HepG2 (cell line): Measurements from ENCODE around the gene MYL4. TPM values are rescaled to one million over a fixed set of nuclear protein-coding genes. Genes with fewer than 3 reads are reported as not detected.

ENCODE experiments used
- AHR ChIP-seq: IDR thresholded peaks from 2 replicates; pipeline ENCODE4 v1.6.1; 2018; ENCODE audit warnings: missing genetic modification reagents, missing compliant biosample characterization
- ELF1 ChIP-seq: sonication (generic); formaldehyde crosslinking; IDR thresholded peaks from 2 replicates; pipeline ENCODE4 v1.4.0; 2020; ENCODE audit warnings: missing genetic modification reagents
- HDAC2 ChIP-seq: sonication (generic); formaldehyde crosslinking; IDR thresholded peaks from 2 replicates; pipeline ENCODE4 v1.4.0; 2020; ENCODE audit warnings: missing genetic modification reagents
- HIVEP1 ChIP-seq: sonication (generic); formaldehyde crosslinking; IDR thresholded peaks from 2 replicates; pipeline ENCODE4 v1.4.0; 2020; ENCODE audit warnings: mild to moderate bottlenecking, missing genetic modification reagents
- MYC ChIP-seq: sonication (generic); formaldehyde crosslinking; IDR thresholded peaks from 2 replicates; pipeline ENCODE4 v1.9.0; 2021; ENCODE audit warnings: missing genetic modification reagents, borderline replicate concordance
- POLR2AphosphoS2 ChIP-seq: IDR thresholded peaks from 2 replicates; pipeline ENCODE4 v1.6.1; 2011; ENCODE audit warnings: low read depth, low read length, improper control_type of control experiment
- RARA ChIP-seq: IDR thresholded peaks from 2 replicates; pipeline ENCODE4 v1.6.1; 2016; ENCODE audit warnings: missing genetic modification reagents, missing compliant biosample characterization
- RXRB ChIP-seq: IDR thresholded peaks from 2 replicates; pipeline ENCODE4 v1.6.1; 2016; ENCODE audit warnings: borderline replicate concordance, missing genetic modification reagents, missing compliant biosample characterization
- YY1 ChIP-seq: IDR thresholded peaks from 2 replicates; pipeline ENCODE4 v1.6.1; 2011; ENCODE audit warnings: low read length, low read depth, moderate library complexity, mild to moderate bottlenecking; ENCODE audit not compliant: insufficient read depth, insufficient replicate concordance
- ZBTB8A ChIP-seq: sonication (generic); formaldehyde crosslinking; IDR thresholded peaks from 2 replicates; pipeline ENCODE4 v1.4.0; 2020; ENCODE audit warnings: mild to moderate bottlenecking, low read depth, missing genetic modification reagents, borderline replicate concordance
- ZNF124 ChIP-seq: sonication (generic); formaldehyde crosslinking; IDR thresholded peaks from 2 replicates; pipeline ENCODE4 v1.4.0; 2020; ENCODE audit warnings: missing genetic modification reagents
- ZNF329 ChIP-seq: sonication (generic); formaldehyde crosslinking; IDR thresholded peaks from 2 replicates; pipeline ENCODE4 v1.9.0; 2021; ENCODE audit warnings: low read depth, mild to moderate bottlenecking, missing genetic modification reagents
- ZNF549 ChIP-seq: sonication (generic); formaldehyde crosslinking; IDR thresholded peaks from 2 replicates; pipeline ENCODE4 v1.5.0; 2020; ENCODE audit warnings: missing genetic modification reagents
- polyA plus RNA-seq, 8 experiments: library from polyadenylated mRNA; depleted of rRNA in 3 of 8; stranded (reverse) in 7 of 8; unstranded in 1 of 8; fragments of >200 nt; fragmentation: Illumina TruSeq in 4 of 8; extraction: Trizol in 4 of 8; gene quantifications; 2 replicates each; pipeline versions ENCODE4 v1.2.1 to v1.2.3, GENCODE V29; 2011 to 2016; ENCODE audit warnings: low read depth in 4 of 8, missing spikeins in 1 of 8, mixed read lengths in 1 of 8; ENCODE audit not compliant: insufficient read depth in 1 of 8
- total RNA-seq, 5 experiments: library from RNA; depleted of rRNA; stranded (reverse); fragments of >200 nt; fragmentation: Illumina TruSeq; extraction: Trizol; gene quantifications; 2 replicates each; pipeline ENCODE4 v1.2.3, GENCODE V29; 2016; ENCODE audit warnings: low read depth in 1 of 5
- TF ChIP-seq, protein P1 (sequence below): sonication (generic); formaldehyde crosslinking; IDR thresholded peaks from 2 replicates; pipeline ENCODE4 v1.5.0; 2020; ENCODE audit warnings: mild to moderate bottlenecking, missing genetic modification reagents
- TF ChIP-seq, protein P2 (sequence below), 2 experiments: sonication (generic) in 1 of 2; formaldehyde crosslinking in 1 of 2; IDR thresholded peaks; 2 replicates each; pipeline versions ENCODE4 v1.4.0 to v1.6.1; 2016 to 2020; ENCODE audit warnings: borderline replicate concordance in 1 of 2, low read depth in 1 of 2, mild to moderate bottlenecking in 1 of 2, missing genetic modification reagents in 1 of 2
- TF ChIP-seq, protein P3 (sequence below): sonication (generic); formaldehyde crosslinking; IDR thresholded peaks from 2 replicates; pipeline ENCODE4 v1.5.1; 2020; ENCODE audit warnings: mild to moderate bottlenecking, missing genetic modification reagents
- TF ChIP-seq, protein P4 (sequence below): sonication (generic); formaldehyde crosslinking; IDR thresholded peaks from 2 replicates; pipeline ENCODE4 v1.4.0; 2020; ENCODE audit warnings: mild to moderate bottlenecking, missing genetic modification reagents

MYL4 gene
- total and polyA plus RNA-seq, 2 of the 13 experiments (the other 11 are each of a cell fraction or from before 2014, with no cell fraction given) = not detected

DNA sequence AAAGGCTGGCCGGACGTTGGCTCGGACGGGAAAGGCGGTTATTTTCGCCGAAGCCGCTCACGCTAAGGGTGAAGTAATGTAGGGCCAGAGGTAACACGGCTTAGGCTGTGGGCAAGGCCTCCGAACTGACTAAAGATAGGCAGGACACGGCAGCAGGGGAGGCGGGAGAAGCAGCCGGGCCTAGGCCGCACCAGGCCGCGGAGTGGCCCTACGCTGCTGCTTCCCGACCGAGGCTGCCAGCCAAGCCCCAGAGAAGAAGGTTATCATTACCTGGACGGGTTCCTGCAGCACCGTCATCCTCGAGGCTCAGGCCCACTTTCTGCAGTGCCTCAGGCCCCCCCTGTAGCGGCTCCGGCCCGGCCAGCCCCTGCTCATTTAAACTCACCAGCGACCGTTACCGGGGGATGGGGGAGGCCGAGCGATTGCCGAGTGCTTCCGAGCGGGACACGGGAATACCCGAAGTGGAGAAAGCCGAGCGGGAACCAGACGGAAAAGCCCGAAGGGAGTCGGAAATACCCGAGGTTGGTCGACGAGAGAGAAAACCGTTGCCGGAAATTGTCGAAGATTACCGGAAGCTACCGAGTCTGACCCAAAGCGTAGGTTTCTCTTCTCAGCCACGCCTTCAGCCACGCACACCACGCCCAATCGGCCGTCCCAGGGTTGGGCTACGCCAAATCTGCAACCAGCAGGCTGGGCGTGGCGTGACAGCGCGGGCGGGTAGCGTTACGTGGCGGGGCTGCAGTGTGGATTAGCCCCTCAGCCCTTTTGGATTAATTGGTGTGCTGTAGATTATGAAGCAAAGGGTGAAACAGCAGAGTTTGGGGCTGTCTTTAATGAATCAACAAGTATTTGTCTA is 20.0 kb upstream of the MYL4 start, which contains the start of gene CDC27 (continued):
- TF ChIP-seq HDAC2 = peak; percentile 46; the same call in 1 of the 2 replicates
- peak; percentile 87 for TF ChIP-seq ELF1
- TF ChIP-seq ZNF549 (CRISPR knock-in tag) = no peak
- TF ChIP-seq, protein P1, sequence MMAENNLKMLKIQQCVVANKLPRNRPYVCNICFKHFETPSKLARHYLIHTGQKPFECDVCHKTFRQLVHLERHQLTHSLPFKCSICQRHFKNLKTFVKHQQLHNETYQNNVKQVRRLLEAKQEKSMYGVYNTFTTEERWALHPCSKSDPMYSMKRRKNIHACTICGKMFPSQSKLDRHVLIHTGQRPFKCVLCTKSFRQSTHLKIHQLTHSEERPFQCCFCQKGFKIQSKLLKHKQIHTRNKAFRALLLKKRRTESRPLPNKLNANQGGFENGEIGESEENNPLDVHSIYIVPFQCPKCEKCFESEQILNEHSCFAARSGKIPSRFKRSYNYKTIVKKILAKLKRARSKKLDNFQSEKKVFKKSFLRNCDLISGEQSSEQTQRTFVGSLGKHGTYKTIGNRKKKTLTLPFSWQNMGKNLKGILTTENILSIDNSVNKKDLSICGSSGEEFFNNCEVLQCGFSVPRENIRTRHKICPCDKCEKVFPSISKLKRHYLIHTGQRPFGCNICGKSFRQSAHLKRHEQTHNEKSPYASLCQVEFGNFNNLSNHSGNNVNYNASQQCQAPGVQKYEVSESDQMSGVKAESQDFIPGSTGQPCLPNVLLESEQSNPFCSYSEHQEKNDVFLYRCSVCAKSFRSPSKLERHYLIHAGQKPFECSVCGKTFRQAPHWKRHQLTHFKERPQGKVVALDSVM (CRISPR knock-in tag) = peak; percentile 60
- peak; percentile 95 for TF ChIP-seq RXRB
- TF ChIP-seq, protein P2, sequence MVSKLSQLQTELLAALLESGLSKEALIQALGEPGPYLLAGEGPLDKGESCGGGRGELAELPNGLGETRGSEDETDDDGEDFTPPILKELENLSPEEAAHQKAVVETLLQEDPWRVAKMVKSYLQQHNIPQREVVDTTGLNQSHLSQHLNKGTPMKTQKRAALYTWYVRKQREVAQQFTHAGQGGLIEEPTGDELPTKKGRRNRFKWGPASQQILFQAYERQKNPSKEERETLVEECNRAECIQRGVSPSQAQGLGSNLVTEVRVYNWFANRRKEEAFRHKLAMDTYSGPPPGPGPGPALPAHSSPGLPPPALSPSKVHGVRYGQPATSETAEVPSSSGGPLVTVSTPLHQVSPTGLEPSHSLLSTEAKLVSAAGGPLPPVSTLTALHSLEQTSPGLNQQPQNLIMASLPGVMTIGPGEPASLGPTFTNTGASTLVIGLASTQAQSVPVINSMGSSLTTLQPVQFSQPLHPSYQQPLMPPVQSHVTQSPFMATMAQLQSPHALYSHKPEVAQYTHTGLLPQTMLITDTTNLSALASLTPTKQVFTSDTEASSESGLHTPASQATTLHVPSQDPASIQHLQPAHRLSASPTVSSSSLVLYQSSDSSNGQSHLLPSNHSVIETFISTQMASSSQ (IDR thresholded peaks at IDR 0.05; ENCODE audit: low read depth) = no peak
- TF ChIP-seq, protein P2 (CRISPR knock-in tag; IDR thresholded peaks at IDR 0.05; ENCODE audit: borderline replicate concordance) = peak; percentile 49; the same call in 1 of the 2 replicates
- peak; percentile 62 for TF ChIP-seq RARA (CRISPR knock-in tag)
- no peak for TF ChIP-seq POLR2AphosphoS2
- TF ChIP-seq MYC (CRISPR knock-in tag) = peak; percentile 86; the same call in 1 of the 2 replicates
- peak; percentile 86; the same call in 1 of the 2 replicates for TF ChIP-seq ZNF124 (CRISPR knock-in tag)
- TF ChIP-seq, protein P3, sequence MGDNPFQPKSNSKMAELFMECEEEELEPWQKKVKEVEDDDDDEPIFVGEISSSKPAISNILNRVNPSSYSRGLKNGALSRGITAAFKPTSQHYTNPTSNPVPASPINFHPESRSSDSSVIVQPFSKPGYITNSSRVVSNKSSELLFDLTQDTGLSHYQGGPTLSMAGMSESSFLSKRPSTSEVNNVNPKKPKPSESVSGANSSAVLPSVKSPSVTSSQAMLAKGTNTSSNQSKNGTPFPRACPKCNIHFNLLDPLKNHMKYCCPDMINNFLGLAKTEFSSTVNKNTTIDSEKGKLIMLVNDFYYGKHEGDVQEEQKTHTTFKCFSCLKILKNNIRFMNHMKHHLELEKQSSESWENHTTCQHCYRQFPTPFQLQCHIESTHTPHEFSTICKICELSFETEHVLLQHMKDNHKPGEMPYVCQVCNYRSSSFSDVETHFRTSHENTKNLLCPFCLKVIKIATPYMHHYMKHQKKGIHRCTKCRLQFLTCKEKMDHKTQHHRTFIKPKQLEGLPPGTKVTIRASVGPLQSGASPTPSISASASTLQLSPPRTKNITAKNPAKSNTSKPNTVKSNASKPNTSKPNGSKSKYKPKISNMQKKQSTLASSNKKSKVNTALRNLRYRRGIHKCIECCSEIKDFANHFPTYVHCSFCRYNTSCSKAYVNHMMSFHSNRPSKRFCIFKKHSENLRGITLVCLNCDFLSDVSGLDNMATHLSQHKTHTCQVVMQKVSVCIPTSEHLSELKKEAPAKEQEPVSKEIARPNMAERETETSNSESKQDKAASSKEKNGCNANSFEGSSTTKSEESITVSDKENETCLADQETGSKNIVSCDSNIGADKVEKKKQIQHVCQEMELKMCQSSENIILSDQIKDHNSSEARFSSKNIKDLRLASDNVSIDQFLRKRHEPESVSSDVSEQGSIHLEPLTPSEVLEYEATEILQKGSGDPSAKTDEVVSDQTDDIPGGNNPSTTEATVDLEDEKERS = peak; percentile 86; the same call in 1 of the 2 replicates
- peak; percentile 94 for TF ChIP-seq HIVEP1 (CRISPR knock-in tag)
- TF ChIP-seq ZNF329 (CRISPR knock-in tag) = peak; percentile 78; the same call in 1 of the 2 replicates
- TF ChIP-seq, protein P4, sequence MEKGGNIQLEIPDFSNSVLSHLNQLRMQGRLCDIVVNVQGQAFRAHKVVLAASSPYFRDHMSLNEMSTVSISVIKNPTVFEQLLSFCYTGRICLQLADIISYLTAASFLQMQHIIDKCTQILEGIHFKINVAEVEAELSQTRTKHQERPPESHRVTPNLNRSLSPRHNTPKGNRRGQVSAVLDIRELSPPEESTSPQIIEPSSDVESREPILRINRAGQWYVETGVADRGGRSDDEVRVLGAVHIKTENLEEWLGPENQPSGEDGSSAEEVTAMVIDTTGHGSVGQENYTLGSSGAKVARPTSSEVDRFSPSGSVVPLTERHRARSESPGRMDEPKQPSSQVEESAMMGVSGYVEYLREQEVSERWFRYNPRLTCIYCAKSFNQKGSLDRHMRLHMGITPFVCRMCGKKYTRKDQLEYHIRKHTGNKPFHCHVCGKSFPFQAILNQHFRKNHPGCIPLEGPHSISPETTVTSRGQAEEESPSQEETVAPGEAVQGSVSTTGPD (CRISPR knock-in tag) = no peak; the same call in none of the 2 replicates
- no peak for TF ChIP-seq ZBTB8A (CRISPR knock-in tag)
- TF ChIP-seq AHR (CRISPR knock-in tag) = peak; percentile 80; the same call in 1 of the 2 replicates
- no peak for TF ChIP-seq YY1
